NCI-H2081 treated with DMSO at 0.1 percent for 48 hours (cell line): Measurements from ENCODE around the gene GPR26.
"Not testable (repeated sequence)": the region's sequence is repeated elsewhere in the genome, so short reads cannot be mapped to it uniquely, and the experiment has no call there.

Experiments
- DNase-seq: peaks from one replicate; lab custom pipeline; 2025; lab: John Stamatoyannopoulos, UW

GPR26 gene

GRCh38 chr10:123715546-123715945, 49.4 kb downstream of the GPR26 start:
- no peak for DNase-seq

- no peak for DNase-seq
Measured at GRCh38 chr10:123717336-123717735, 51.2 kb downstream of the GPR26 start.

- DNase-seq: no peak
Measured at GRCh38 chr10:123718544-123719060, 52.4 kb downstream of the GPR26 start.

GRCh38 chr10:123720536-123720935, 54.4 kb downstream of the GPR26 start:
- DNase-seq: no peak

GRCh38 chr10:123721441-123722049, 55.4 kb downstream of the GPR26 start:
- DNase-seq: no peak

GRCh38 chr10:123722351-123722750, 56.2 kb downstream of the GPR26 start:
- no peak for DNase-seq

GRCh38 chr10:123724747-123725146, 58.6 kb downstream of the GPR26 start:
- no peak for DNase-seq

- no peak for DNase-seq
Measured at GRCh38 chr10:123726381-123726780, 60.2 kb downstream of the GPR26 start.

GRCh38 chr10:123726836-123727235, 60.7 kb downstream of the GPR26 start:
- DNase-seq: no peak

GRCh38 chr10:123729523-123729922, 63.4 kb downstream of the GPR26 start:
- no peak for DNase-seq

GRCh38 chr10:123736917-123737316, 70.8 kb downstream of the GPR26 start:
- not testable (repeated sequence) for DNase-seq

GRCh38 chr10:123741146-123741545, 75.0 kb downstream of the GPR26 start:
- no peak for DNase-seq

GRCh38 chr10:123741711-123742110, 75.6 kb downstream of the GPR26 start:
- DNase-seq: no peak

- DNase-seq: no peak
Measured at GRCh38 chr10:123742751-123743440, 76.7 kb downstream of the GPR26 start.

- DNase-seq: no peak
Measured at GRCh38 chr10:123743441-123744223, 77.5 kb downstream of the GPR26 start.

GRCh38 chr10:123744224-123744536, 78.0 kb downstream of the GPR26 start:
- DNase-seq: no peak
